ENCODE data around the gene NACC2.

DNA sequence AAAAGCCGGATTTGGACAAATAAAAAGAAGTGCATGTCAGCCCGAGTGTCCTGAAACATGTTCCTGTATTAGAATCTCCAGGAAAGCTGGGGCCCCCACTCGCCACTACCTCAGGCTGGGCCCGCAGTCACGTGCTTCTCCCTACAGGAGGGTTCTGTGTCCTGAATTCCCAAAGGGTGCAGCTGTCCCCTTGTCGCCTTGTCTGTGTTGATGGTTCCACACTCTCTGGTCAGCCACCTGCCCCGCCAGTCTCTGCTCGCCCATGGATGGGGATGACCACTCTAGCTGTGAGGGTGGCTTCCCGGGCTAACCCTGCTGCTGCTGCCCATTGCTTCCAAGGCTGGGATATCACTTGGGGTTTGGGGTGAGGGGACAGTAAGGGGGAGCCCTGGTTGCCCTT, 26.7 kb upstream of the NACC2 start:
- TF ChIP-seq, protein P1, sequence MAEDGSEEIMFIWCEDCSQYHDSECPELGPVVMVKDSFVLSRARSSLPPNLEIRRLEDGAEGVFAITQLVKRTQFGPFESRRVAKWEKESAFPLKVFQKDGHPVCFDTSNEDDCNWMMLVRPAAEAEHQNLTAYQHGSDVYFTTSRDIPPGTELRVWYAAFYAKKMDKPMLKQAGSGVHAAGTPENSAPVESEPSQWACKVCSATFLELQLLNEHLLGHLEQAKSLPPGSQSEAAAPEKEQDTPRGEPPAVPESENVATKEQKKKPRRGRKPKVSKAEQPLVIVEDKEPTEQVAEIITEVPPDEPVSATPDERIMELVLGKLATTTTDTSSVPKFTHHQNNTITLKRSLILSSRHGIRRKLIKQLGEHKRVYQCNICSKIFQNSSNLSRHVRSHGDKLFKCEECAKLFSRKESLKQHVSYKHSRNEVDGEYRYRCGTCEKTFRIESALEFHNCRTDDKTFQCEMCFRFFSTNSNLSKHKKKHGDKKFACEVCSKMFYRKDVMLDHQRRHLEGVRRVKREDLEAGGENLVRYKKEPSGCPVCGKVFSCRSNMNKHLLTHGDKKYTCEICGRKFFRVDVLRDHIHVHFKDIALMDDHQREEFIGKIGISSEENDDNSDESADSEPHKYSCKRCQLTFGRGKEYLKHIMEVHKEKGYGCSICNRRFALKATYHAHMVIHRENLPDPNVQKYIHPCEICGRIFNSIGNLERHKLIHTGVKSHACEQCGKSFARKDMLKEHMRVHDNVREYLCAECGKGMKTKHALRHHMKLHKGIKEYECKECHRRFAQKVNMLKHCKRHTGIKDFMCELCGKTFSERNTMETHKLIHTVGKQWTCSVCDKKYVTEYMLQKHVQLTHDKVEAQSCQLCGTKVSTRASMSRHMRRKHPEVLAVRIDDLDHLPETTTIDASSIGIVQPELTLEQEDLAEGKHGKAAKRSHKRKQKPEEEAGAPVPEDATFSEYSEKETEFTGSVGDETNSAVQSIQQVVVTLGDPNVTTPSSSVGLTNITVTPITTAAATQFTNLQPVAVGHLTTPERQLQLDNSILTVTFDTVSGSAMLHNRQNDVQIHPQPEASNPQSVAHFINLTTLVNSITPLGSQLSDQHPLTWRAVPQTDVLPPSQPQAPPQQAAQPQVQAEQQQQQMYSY (CRISPR knock-in tag; IDR thresholded peaks at IDR 0.05): no peak
- TF ChIP-seq SREBF2 (IDR thresholded peaks at IDR 0.05; ENCODE audit: low read length): no peak
- TF ChIP-seq REST (IDR thresholded peaks at IDR 0.05; ENCODE audit: low read depth, low read length): no peak
- TF ChIP-seq, protein P2, sequence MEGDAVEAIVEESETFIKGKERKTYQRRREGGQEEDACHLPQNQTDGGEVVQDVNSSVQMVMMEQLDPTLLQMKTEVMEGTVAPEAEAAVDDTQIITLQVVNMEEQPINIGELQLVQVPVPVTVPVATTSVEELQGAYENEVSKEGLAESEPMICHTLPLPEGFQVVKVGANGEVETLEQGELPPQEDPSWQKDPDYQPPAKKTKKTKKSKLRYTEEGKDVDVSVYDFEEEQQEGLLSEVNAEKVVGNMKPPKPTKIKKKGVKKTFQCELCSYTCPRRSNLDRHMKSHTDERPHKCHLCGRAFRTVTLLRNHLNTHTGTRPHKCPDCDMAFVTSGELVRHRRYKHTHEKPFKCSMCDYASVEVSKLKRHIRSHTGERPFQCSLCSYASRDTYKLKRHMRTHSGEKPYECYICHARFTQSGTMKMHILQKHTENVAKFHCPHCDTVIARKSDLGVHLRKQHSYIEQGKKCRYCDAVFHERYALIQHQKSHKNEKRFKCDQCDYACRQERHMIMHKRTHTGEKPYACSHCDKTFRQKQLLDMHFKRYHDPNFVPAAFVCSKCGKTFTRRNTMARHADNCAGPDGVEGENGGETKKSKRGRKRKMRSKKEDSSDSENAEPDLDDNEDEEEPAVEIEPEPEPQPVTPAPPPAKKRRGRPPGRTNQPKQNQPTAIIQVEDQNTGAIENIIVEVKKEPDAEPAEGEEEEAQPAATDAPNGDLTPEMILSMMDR (IDR thresholded peaks at IDR 0.05 in 2 of 3, conservative IDR thresholded peaks at IDR 0.05 in 1 of 3; ENCODE audit: control insufficient read depth in 2 of 3, extremely low read depth in 1 of 3, insufficient read depth in 1 of 3, low read depth in 3 of 3, low read length in 3 of 3): no peak
- TF ChIP-seq HDGF (IDR thresholded peaks at IDR 0.05): no peak
- TF ChIP-seq FOXM1 (IDR thresholded peaks at IDR 0.05; ENCODE audit: low read depth, low read length): no peak
- TF ChIP-seq YY1 (IDR thresholded peaks at IDR 0.05; ENCODE audit: low read depth, low read length): no peak
- TF ChIP-seq HDAC6 (IDR thresholded peaks at IDR 0.05; ENCODE audit: unreplicated experiment): no peak

Measured in GM12878 (cell line).